Panc1 (cell line): ENCODE data around the gene GABRR1.

Experiments used
- SIN3A ChIP-seq: IDR thresholded peaks from 2 replicates; pipeline ENCODE4 v1.6.1; 2012; ENCODE audit warnings: low read depth, mild to moderate bottlenecking, low read length, moderate library complexity, borderline replicate concordance; ENCODE audit not compliant: insufficient read depth
- TF ChIP-seq, protein P1 (sequence below): fragments of 450-650 bp; IDR thresholded peaks from 2 replicates; pipeline ENCODE4 v1.5.1; 2017; ENCODE audit warnings: mild to moderate bottlenecking

DNA sequence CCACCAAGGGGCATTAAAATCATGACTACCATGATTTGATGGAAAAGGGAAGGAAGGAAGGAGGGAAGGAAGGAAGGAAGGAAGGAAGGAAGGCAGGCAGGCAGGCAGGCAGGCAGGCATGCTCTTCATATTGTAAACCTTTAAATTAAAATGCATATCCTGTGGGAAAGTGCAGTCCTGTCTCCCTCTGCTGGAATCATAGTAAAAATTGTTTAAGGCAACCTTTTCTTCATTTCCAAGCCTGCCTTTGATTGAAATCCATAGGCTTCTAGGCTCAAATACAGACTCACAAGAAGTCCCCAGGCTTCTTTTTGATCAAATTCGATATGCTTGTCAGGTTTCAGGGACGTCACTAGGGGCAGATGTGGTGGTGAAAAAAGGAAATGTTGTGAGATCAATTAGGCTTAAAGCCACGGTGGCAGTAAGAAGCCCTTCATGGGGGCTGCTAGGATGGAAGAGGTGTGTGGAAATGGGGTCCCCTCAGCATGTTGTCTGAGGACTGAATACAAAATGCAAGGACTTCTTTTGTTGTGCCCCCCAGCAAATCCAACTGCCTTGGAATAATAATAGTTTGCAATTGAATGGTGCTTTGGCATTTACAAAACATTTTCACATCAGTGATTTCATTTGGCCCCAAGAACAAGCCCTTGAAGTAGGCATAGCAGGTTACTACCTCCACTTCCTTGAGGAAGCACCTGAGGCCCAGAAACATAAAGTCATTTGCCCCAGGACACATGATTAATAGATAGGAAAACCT is 25.6 kb upstream of the GABRR1 start:
- TF ChIP-seq, protein P1, sequence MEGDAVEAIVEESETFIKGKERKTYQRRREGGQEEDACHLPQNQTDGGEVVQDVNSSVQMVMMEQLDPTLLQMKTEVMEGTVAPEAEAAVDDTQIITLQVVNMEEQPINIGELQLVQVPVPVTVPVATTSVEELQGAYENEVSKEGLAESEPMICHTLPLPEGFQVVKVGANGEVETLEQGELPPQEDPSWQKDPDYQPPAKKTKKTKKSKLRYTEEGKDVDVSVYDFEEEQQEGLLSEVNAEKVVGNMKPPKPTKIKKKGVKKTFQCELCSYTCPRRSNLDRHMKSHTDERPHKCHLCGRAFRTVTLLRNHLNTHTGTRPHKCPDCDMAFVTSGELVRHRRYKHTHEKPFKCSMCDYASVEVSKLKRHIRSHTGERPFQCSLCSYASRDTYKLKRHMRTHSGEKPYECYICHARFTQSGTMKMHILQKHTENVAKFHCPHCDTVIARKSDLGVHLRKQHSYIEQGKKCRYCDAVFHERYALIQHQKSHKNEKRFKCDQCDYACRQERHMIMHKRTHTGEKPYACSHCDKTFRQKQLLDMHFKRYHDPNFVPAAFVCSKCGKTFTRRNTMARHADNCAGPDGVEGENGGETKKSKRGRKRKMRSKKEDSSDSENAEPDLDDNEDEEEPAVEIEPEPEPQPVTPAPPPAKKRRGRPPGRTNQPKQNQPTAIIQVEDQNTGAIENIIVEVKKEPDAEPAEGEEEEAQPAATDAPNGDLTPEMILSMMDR, result peak; percentile 77
- TF ChIP-seq SIN3A, result no peak
